IMR-90 (cell line): ENCODE measurements around the gene MAPK13. TPM values are rescaled to one million over a fixed set of nuclear protein-coding genes. Genes with fewer than 3 reads are reported as not detected.

ENCODE experiments used
- ATAC-seq: fragments of 200-7000 bp; cut with Tn5 transposase; 2 replicates; pipeline ENCODE4 v1.9.1; 2020; ENCODE audit warnings: low read depth, mild to moderate bottlenecking, moderate library complexity
- BruUV-seq: library from RNA; stranded (reverse); fragments of 400-500 nt; replicated peaks from 2 replicates; lab custom pipeline; 2021; lab: Mats Ljungman, UMichigan
- CTCF ChIA-PET: fragments of 300-600 bp; formaldehyde crosslinking; extraction: SDS; loops from one replicate; lab custom pipeline; 2021; ENCODE audit warnings: antibody characterized with exemption; lab: Yijun Ruan, JAX
- POLR2A ChIA-PET: fragments of 300-600 bp; sonication (Branson Sonifier 250); formaldehyde crosslinking; loops from one replicate; lab custom pipeline; 2022; ENCODE audit warnings: antibody characterized with exemption; ENCODE audit not compliant: unreplicated experiment; lab: Charles Lee
- DNase-seq: peaks from one replicate; pipeline ENCODE4 v3.0.0; 2013
- H2AFZ ChIP-seq: replicated peaks from 2 replicates; pipeline ENCODE3; 2013; ENCODE audit warnings: low read length, mild to moderate bottlenecking; ENCODE audit not compliant: poor library complexity
- H2AK5ac ChIP-seq: 2 replicates; pipeline ENCODE4 v1.6.1; 2013; ENCODE audit warnings: low read depth, low read length, inconsistent platforms
- H2AK9ac ChIP-seq: replicated peaks from 2 replicates; pipeline ENCODE3; 2013; ENCODE audit warnings: mild to moderate bottlenecking, low read depth, low read length, moderate library complexity; ENCODE audit not compliant: poor library complexity
- H2BK120ac ChIP-seq: 2 replicates; pipeline ENCODE4 v1.6.1; 2013; ENCODE audit warnings: low read depth, low read length, inconsistent platforms
- H2BK15ac ChIP-seq: 3 replicates; pipeline ENCODE4 v1.6.1; 2013; ENCODE audit warnings: low read depth, low read length, inconsistent platforms
- H2BK20ac ChIP-seq: 2 replicates; pipeline ENCODE4 v1.6.1; 2013; ENCODE audit warnings: low read depth, mild to moderate bottlenecking, inconsistent platforms, low read length, moderate library complexity
- H2BK5ac ChIP-seq: 2 replicates; pipeline ENCODE4 v1.6.1; 2013; ENCODE audit warnings: mild to moderate bottlenecking, low read depth, low read length, inconsistent platforms; ENCODE audit not compliant: poor library complexity, severe bottlenecking
- H3K14ac ChIP-seq: replicated peaks from 2 replicates; pipeline ENCODE4 v1.6.1; 2013; ENCODE audit warnings: low read depth, low read length, inconsistent platforms
- H3K18ac ChIP-seq: 2 replicates; pipeline ENCODE4 v1.6.1; 2013; ENCODE audit warnings: low read depth, low read length, control low read depth
- H3K23ac ChIP-seq: 2 replicates; pipeline ENCODE4 v1.6.1; 2013; ENCODE audit warnings: low read depth, low read length, inconsistent platforms
- H3K27ac ChIP-seq: 2 replicates; pipeline ENCODE4 v1.5.1; 2013; ENCODE audit warnings: mild to moderate bottlenecking, control low read depth, low read length; ENCODE audit not compliant: insufficient read depth
- H3K27me3 ChIP-seq: 2 replicates; pipeline ENCODE4 v1.6.1; 2013; ENCODE audit warnings: low read length; ENCODE audit not compliant: control insufficient read depth, insufficient read depth
- H3K36me3 ChIP-seq: 2 replicates; pipeline ENCODE4 v1.6.1; 2013; ENCODE audit warnings: low read length, mixed read lengths; ENCODE audit not compliant: control insufficient read depth, insufficient read depth
- H3K4ac ChIP-seq: 2 replicates; pipeline ENCODE4 v1.6.1; 2013; ENCODE audit warnings: low read depth, low read length, inconsistent platforms
- H3K4me1 ChIP-seq: 2 replicates; pipeline ENCODE4 v1.6.1; 2013; ENCODE audit warnings: low read length, mixed read lengths; ENCODE audit not compliant: control insufficient read depth, insufficient read depth
- H3K4me2 ChIP-seq: 2 replicates; pipeline ENCODE4 v1.6.1; 2013; ENCODE audit warnings: low read depth, mild to moderate bottlenecking, control low read depth, low read length, moderate library complexity
- H3K4me3 ChIP-seq: 2 replicates; pipeline ENCODE4 v1.5.1; 2013; ENCODE audit warnings: low read depth, mild to moderate bottlenecking, control low read depth, low read length, moderate library complexity; ENCODE audit not compliant: insufficient read depth
- H3K56ac ChIP-seq: 2 replicates; pipeline ENCODE4 v1.6.1; 2013; ENCODE audit warnings: low read length, inconsistent platforms; ENCODE audit not compliant: insufficient read depth; ENCODE audit errors: extremely low read depth
- H3K79me1 ChIP-seq, 2 experiments: 2 replicates each; pipeline ENCODE4 v1.6.1; 2013; ENCODE audit warnings: low read length in 2 of 2, inconsistent platforms in 1 of 2, low read depth in 1 of 2
- H3K9ac ChIP-seq: 2 replicates; pipeline ENCODE4 v1.6.1; 2013; ENCODE audit warnings: low read depth, low read length, control low read depth
- H3K9me1 ChIP-seq: 2 replicates; pipeline ENCODE4 v1.6.1; 2013; ENCODE audit warnings: low read length, inconsistent platforms; ENCODE audit not compliant: insufficient read depth
- H3K9me3 ChIP-seq: 2 replicates; pipeline ENCODE4 v1.6.1; 2013; ENCODE audit warnings: low read length; ENCODE audit not compliant: control insufficient read depth, insufficient read depth
- H4K20me1 ChIP-seq: 2 replicates; pipeline ENCODE4 v1.6.1; 2013; ENCODE audit warnings: low read length, inconsistent platforms; ENCODE audit not compliant: insufficient read depth
- H4K5ac ChIP-seq: 2 replicates; pipeline ENCODE4 v1.6.1; 2013; ENCODE audit warnings: mild to moderate bottlenecking, low read depth, low read length, control low read depth
- H4K8ac ChIP-seq, 2 experiments: 2 replicates each; pipeline ENCODE4 v1.6.1; 2013; ENCODE audit warnings: low read depth in 2 of 2, low read length in 2 of 2, control low read depth in 1 of 2, inconsistent platforms in 1 of 2
- H4K91ac ChIP-seq: 2 replicates; pipeline ENCODE4 v1.6.1; 2013; ENCODE audit warnings: low read depth, low read length, inconsistent platforms; ENCODE audit not compliant: insufficient read depth
- BHLHE40 ChIP-seq: fragments of 150-350 bp; IDR thresholded peaks from 2 replicates; pipeline ENCODE4 v1.6.1; 2016; ENCODE audit warnings: mild to moderate bottlenecking, low read depth, low read length
- CEBPB ChIP-seq: IDR thresholded peaks from 2 replicates; pipeline ENCODE4 v1.6.1; 2012; ENCODE audit warnings: low read depth, low read length, improper control_type of control experiment
- CHD1 ChIP-seq: IDR thresholded peaks from 2 replicates; pipeline ENCODE4 v1.6.1; 2012; ENCODE audit warnings: low read depth, low read length, improper control_type of control experiment
- CTCF ChIP-seq: conservative IDR thresholded peaks from 2 replicates; pipeline ENCODE4 v1.5.1; 2012; ENCODE audit warnings: mild to moderate bottlenecking, low read depth, low read length, improper control_type of control experiment
- ELK1 ChIP-seq: fragments of 150-350 bp; IDR thresholded peaks from 2 replicates; pipeline ENCODE4 v1.6.1; 2016; ENCODE audit warnings: low read depth, mild to moderate bottlenecking, low read length, moderate library complexity, borderline replicate concordance
- MAZ ChIP-seq: IDR thresholded peaks from 2 replicates; pipeline ENCODE4 v1.6.1; 2012; ENCODE audit warnings: low read depth, mild to moderate bottlenecking, low read length, improper control_type of control experiment, moderate library complexity, borderline replicate concordance
- NFE2L2 ChIP-seq: fragments of 150-350 bp; IDR thresholded peaks from 2 replicates; pipeline ENCODE4 v1.6.1; 2016; ENCODE audit warnings: low read depth, mild to moderate bottlenecking, low read length
- POLR2A ChIP-seq: IDR thresholded peaks from 2 replicates; pipeline ENCODE4 v1.6.1; 2012; ENCODE audit warnings: mild to moderate bottlenecking, low read depth, low read length
- RAD21 ChIP-seq: IDR thresholded peaks from 2 replicates; pipeline ENCODE4 v1.6.1; 2012; ENCODE audit warnings: low read length, improper control_type of control experiment
- RCOR1 ChIP-seq: IDR thresholded peaks from 2 replicates; pipeline ENCODE4 v1.6.1; 2012; ENCODE audit warnings: mild to moderate bottlenecking, low read length, improper control_type of control experiment; ENCODE audit not compliant: insufficient replicate concordance
- RFX5 ChIP-seq: IDR thresholded peaks from 2 replicates; pipeline ENCODE4 v1.8.0; 2012; ENCODE audit warnings: low read depth, mild to moderate bottlenecking, low read length, moderate library complexity
- SMC3 ChIP-seq: fragments of 150-350 bp; IDR thresholded peaks from 2 replicates; pipeline ENCODE4 v1.6.1; 2016; ENCODE audit warnings: low read depth, mild to moderate bottlenecking, antibody characterized with exemption, low read length, moderate library complexity
- USF2 ChIP-seq: fragments of 150-350 bp; IDR thresholded peaks from 2 replicates; pipeline ENCODE4 v1.6.1; 2017; ENCODE audit warnings: mild to moderate bottlenecking, antibody characterized with exemption, low read length, low read depth
- WGBS, 2 experiments: methylation state at CpG; one replicate each; pipeline versions ENCODE4 v1.1.5 to v1.1.7; 2013; ENCODE audit warnings: missing lambda C conversion rate in 2 of 2; ENCODE audit not compliant: insufficient read length in 1 of 2; ENCODE audit errors: extremely low coverage in 2 of 2; 5-methylcytosine and 5-hydroxymethylcytosine counted together
- dilution Hi-C: fragments of 300-500 bp; cut with HindIII; formaldehyde crosslinking; loops from one replicate; pipeline ENCODE4 v1.14.3; 2018; ENCODE audit warnings: low sequenced_read_pairs; ENCODE audit not compliant: unreplicated experiment
- in situ Hi-C: fragments of 300-500 bp; cut with MboI; formaldehyde crosslinking; loops from 3 replicates; pipeline ENCODE4 v1.14.3; 2019; ENCODE audit warnings: low sequenced_read_pairs, inconsistent platforms, mixed read lengths
- intact Hi-C: fragments of 100-400 bp; cut with micrococcal nuclease; formaldehyde crosslinking; loops from 2 replicates; pipeline ENCODE4 v1.10.0; 2022
- polyA plus RNA-seq, 3 experiments: library from polyadenylated mRNA; depleted of rRNA; stranded (reverse); fragments of >200 nt; gene quantifications; 2 replicates each; pipeline ENCODE4 v1.2.3, GENCODE V29; 2012; ENCODE audit warnings: low replicate concordance in 1 of 3
- total RNA-seq: library from RNA; depleted of rRNA; stranded (reverse); fragments of >200 nt; gene quantifications from 2 replicates; pipeline ENCODE4 v1.2.3, GENCODE V29; 2012

MAPK13 gene
- total and polyA plus RNA-seq, 2 of the 4 experiments (the other 2 are of a cell fraction), result 2.0 to 2.9 TPM

- no peak for TF ChIP-seq POLR2A
Observed at GRCh38 chr6:36139991-36140710, 9.8 kb downstream of the MAPK13 start (continued).

GRCh38 chr6:36141091-36141490, 10.8 kb downstream of the MAPK13 start:
- WGBS, 2 experiments, result no CpG with 5 or more reads among the region's 4 CpGs
- TF ChIP-seq ELK1, result no peak
- TF ChIP-seq RCOR1, result no peak
- TF ChIP-seq CEBPB, result no peak
- TF ChIP-seq POLR2A, result no peak
- no peak for TF ChIP-seq MAZ
- TF ChIP-seq CTCF, result no peak
- no peak for TF ChIP-seq RFX5
- no peak for TF ChIP-seq NFE2L2
- no peak for TF ChIP-seq SMC3
- no peak for TF ChIP-seq USF2
- no peak for TF ChIP-seq CHD1
- no peak for TF ChIP-seq BHLHE40
- TF ChIP-seq RAD21, result no peak

More at GRCh38 chr6:36141091-36141490, 10.8 kb downstream of the MAPK13 start:
- dilution Hi-C loops, result no loop called here
- Histone ChIP-seq H4K5ac (no peak overlapping the region), H2BK15ac (no peak overlapping the region), H3K4me2 (no peak overlapping the region), H3K9ac (no peak overlapping the region), H3K36me3 (peaks cover 4% of the 10 kb centered on the region), H4K8ac (no peak overlapping the region), H3K9me1 (0 out of 2 replicates have a peak, but pooled peaks cover 4% of the 10 kb centered on the region), H2AFZ (no peak overlapping the region), H2AK9ac (no peak overlapping the region), H3K14ac (no peak overlapping the region), H3K56ac (no peak overlapping the region), H2AK5ac (no peak overlapping the region), H3K9me3 (no peaks in the 10 kb centered on the region), H3K27me3 (peaks cover under 1% of the 10 kb centered on the region; the same call in 1 of the 2 replicates), H3K18ac (no peak overlapping the region), H3K79me1 (no peaks in the 10 kb centered on the region), H2BK120ac (no peak overlapping the region), H3K23ac (no peak overlapping the region), H3K4ac (no peak overlapping the region), H2BK20ac (no peak overlapping the region), H4K91ac (no peak overlapping the region), H3K4me3 (no peak overlapping the region), H4K20me1 (no peaks in the 10 kb centered on the region), H3K4me1 (0 out of 2 replicates have a peak, but pooled peaks cover 2% of the 10 kb centered on the region), H2BK5ac (no peak overlapping the region), H3K27ac (no peak overlapping the region)
- ChIA-PET POLR2A (no interaction called here), CTCF (no interaction called here)
- BruUV-seq, result no TSS peak
- in situ Hi-C loops, result no loop called here
- no peak for ATAC-seq
- intact Hi-C loops, result no loop called here
- DNase-seq, result no peak
